ENCODE measurements around the gene RMI2. TPM values are rescaled to one million over a fixed set of nuclear protein-coding genes. Genes with fewer than 3 reads are reported as not detected.

RMI2 gene
- total and polyA plus RNA-seq, 2 of the 8 experiments (the other 6 are each of a cell fraction or from before 2014, with no cell fraction given): 58.2 to 96.0 TPM

- TF ChIP-seq, protein P1, sequence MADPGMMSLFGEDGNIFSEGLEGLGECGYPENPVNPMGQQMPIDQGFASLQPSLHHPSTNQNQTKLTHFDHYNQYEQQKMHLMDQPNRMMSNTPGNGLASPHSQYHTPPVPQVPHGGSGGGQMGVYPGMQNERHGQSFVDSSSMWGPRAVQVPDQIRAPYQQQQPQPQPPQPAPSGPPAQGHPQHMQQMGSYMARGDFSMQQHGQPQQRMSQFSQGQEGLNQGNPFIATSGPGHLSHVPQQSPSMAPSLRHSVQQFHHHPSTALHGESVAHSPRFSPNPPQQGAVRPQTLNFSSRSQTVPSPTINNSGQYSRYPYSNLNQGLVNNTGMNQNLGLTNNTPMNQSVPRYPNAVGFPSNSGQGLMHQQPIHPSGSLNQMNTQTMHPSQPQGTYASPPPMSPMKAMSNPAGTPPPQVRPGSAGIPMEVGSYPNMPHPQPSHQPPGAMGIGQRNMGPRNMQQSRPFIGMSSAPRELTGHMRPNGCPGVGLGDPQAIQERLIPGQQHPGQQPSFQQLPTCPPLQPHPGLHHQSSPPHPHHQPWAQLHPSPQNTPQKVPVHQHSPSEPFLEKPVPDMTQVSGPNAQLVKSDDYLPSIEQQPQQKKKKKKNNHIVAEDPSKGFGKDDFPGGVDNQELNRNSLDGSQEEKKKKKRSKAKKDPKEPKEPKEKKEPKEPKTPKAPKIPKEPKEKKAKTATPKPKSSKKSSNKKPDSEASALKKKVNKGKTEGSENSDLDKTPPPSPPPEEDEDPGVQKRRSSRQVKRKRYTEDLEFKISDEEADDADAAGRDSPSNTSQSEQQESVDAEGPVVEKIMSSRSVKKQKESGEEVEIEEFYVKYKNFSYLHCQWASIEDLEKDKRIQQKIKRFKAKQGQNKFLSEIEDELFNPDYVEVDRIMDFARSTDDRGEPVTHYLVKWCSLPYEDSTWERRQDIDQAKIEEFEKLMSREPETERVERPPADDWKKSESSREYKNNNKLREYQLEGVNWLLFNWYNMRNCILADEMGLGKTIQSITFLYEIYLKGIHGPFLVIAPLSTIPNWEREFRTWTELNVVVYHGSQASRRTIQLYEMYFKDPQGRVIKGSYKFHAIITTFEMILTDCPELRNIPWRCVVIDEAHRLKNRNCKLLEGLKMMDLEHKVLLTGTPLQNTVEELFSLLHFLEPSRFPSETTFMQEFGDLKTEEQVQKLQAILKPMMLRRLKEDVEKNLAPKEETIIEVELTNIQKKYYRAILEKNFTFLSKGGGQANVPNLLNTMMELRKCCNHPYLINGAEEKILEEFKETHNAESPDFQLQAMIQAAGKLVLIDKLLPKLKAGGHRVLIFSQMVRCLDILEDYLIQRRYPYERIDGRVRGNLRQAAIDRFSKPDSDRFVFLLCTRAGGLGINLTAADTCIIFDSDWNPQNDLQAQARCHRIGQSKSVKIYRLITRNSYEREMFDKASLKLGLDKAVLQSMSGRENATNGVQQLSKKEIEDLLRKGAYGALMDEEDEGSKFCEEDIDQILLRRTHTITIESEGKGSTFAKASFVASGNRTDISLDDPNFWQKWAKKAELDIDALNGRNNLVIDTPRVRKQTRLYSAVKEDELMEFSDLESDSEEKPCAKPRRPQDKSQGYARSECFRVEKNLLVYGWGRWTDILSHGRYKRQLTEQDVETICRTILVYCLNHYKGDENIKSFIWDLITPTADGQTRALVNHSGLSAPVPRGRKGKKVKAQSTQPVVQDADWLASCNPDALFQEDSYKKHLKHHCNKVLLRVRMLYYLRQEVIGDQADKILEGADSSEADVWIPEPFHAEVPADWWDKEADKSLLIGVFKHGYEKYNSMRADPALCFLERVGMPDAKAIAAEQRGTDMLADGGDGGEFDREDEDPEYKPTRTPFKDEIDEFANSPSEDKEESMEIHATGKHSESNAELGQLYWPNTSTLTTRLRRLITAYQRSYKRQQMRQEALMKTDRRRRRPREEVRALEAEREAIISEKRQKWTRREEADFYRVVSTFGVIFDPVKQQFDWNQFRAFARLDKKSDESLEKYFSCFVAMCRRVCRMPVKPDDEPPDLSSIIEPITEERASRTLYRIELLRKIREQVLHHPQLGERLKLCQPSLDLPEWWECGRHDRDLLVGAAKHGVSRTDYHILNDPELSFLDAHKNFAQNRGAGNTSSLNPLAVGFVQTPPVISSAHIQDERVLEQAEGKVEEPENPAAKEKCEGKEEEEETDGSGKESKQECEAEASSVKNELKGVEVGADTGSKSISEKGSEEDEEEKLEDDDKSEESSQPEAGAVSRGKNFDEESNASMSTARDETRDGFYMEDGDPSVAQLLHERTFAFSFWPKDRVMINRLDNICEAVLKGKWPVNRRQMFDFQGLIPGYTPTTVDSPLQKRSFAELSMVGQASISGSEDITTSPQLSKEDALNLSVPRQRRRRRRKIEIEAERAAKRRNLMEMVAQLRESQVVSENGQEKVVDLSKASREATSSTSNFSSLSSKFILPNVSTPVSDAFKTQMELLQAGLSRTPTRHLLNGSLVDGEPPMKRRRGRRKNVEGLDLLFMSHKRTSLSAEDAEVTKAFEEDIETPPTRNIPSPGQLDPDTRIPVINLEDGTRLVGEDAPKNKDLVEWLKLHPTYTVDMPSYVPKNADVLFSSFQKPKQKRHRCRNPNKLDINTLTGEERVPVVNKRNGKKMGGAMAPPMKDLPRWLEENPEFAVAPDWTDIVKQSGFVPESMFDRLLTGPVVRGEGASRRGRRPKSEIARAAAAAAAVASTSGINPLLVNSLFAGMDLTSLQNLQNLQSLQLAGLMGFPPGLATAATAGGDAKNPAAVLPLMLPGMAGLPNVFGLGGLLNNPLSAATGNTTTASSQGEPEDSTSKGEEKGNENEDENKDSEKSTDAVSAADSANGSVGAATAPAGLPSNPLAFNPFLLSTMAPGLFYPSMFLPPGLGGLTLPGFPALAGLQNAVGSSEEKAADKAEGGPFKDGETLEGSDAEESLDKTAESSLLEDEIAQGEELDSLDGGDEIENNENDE (IDR thresholded peaks at IDR 0.05; ENCODE audit: insufficient replicate concordance, low read length): no peak
- TF ChIP-seq POLR2AphosphoS5 (IDR thresholded peaks at IDR 0.05; ENCODE audit: low read depth, low read length): no peak
- TF ChIP-seq SP4 (IDR thresholded peaks at IDR 0.05; ENCODE audit: low read length): no peak
- no peak for TF ChIP-seq CREB1 (IDR thresholded peaks at IDR 0.05)
- TF ChIP-seq NRF1 (IDR thresholded peaks at IDR 0.05; ENCODE audit: low read depth, low read length): no peak
- TF ChIP-seq SP2 (IDR thresholded peaks at IDR 0.05; ENCODE audit: low read length): no peak
- TF ChIP-seq POLR2A (IDR thresholded peaks at IDR 0.05; ENCODE audit: control extremely low read depth in 1 of 2, low read depth in 2 of 2, low read length in 2 of 2): no peak
- TF ChIP-seq SUZ12 (IDR thresholded peaks at IDR 0.05; ENCODE audit: low read length): no peak
- TF ChIP-seq, protein P2, sequence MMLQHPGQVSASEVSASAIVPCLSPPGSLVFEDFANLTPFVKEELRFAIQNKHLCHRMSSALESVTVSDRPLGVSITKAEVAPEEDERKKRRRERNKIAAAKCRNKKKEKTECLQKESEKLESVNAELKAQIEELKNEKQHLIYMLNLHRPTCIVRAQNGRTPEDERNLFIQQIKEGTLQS (IDR thresholded peaks at IDR 0.05; ENCODE audit: insufficient read depth, low read depth, low read length): no peak
- no peak for TF ChIP-seq CTBP2 (IDR thresholded peaks at IDR 0.05; ENCODE audit: borderline replicate concordance, insufficient read depth, insufficient read length, low read length)
- TF ChIP-seq YY1 (IDR thresholded peaks at IDR 0.05; ENCODE audit: low read depth, low read length): no peak
Observed at GRCh38 chr16:11399261-11399831, 54.1 kb downstream of the RMI2 start (continued).
